K562 (cell line): ENCODE data around the gene PODN. TPM values are rescaled to one million over a fixed set of nuclear protein-coding genes. Genes with fewer than 3 reads are reported as not detected.

ENCODE experiments used
- ATAC-seq: fragments of 200-7000 bp; cut with Tn5 transposase; 3 replicates; pipeline ENCODE4 v1.9.1; 2020; ENCODE audit warnings: moderate library complexity
- BruUV-seq: library from RNA; stranded (reverse); fragments of 400-500 nt; replicated peaks from 2 replicates; lab custom pipeline; 2021; lab: Mats Ljungman, UMichigan
- CTCF ChIA-PET: fragments of 300-600 bp; formaldehyde crosslinking; extraction: SDS; loops from one replicate; lab custom pipeline; 2021; ENCODE audit warnings: low intra/inter-chr PET ratio; lab: Yijun Ruan, JAX
- POLR2A ChIA-PET: fragments of 300-600, 350-650 bp; sonication (Branson Sonifier 250); formaldehyde crosslinking; extraction: SDS; loops from one replicate; lab custom pipeline; 2021; ENCODE audit warnings: antibody characterized with exemption, inconsistent platforms; lab: Yijun Ruan, JAX
- DNase-seq, 4 experiments: peaks; one replicate each; pipeline versions ENCODE4 v3.0.0 to v3.0.0-alpha.2; 2011 to 2018; ENCODE audit warnings: low spot score in 3 of 4, mixed read lengths in 3 of 4; ENCODE audit errors: extremely low read depth in 1 of 4
- FAIRE-seq: peaks from 2 replicates; lab custom pipeline; 2011; peaks lifted over from hg19 to GRCh38; lab: Jason Lieb, UNC
- H2AFZ ChIP-seq: 2 replicates; pipeline ENCODE4 v1.6.0; 2011; ENCODE audit warnings: low read depth, low read length, control low read depth, inconsistent platforms
- H3K27ac ChIP-seq: fragments of 200-600 bp; 3 replicates; pipeline ENCODE4 v1.8.0; 2011; ENCODE audit warnings: low read depth, mild to moderate bottlenecking, control low read depth, inconsistent platforms, low read length, moderate library complexity, mixed read lengths; ENCODE audit errors: extremely low read depth
- H3K27me3 ChIP-seq, 2 experiments: fragments of 300-600 bp in 1 of 2; 2 replicates in 1 of 2; 3 replicates in 1 of 2; pipeline versions ENCODE4 v1.6.0 to v1.8.0; 2011; ENCODE audit warnings: inconsistent platforms in 2 of 2, low read length in 2 of 2, mild to moderate bottlenecking in 1 of 2, mixed read lengths in 1 of 2, moderate library complexity in 1 of 2; ENCODE audit not compliant: control insufficient read depth in 2 of 2, insufficient read depth in 2 of 2
- H3K36me3 ChIP-seq: fragments of 300-600 bp; 3 replicates; pipeline ENCODE4 v1.8.0; 2011; ENCODE audit warnings: mild to moderate bottlenecking, low read length, inconsistent platforms; ENCODE audit not compliant: control insufficient read depth, insufficient read depth
- H3K4me1 ChIP-seq, 2 experiments: fragments of 200-600 bp in 1 of 2; replicated peaks in 1 of 2; 2 replicates in 1 of 2; 3 replicates in 1 of 2; pipeline versions ENCODE4 v1.5.1 to v1.8.0; 2011; ENCODE audit warnings: inconsistent platforms in 2 of 2, low read length in 2 of 2, mild to moderate bottlenecking in 1 of 2, mixed read lengths in 1 of 2, moderate library complexity in 1 of 2; ENCODE audit not compliant: control insufficient read depth in 2 of 2, insufficient read depth in 2 of 2
- H3K4me2 ChIP-seq: 2 replicates; pipeline ENCODE4 v1.6.1; 2011; ENCODE audit warnings: low read length, control low read depth, inconsistent platforms, mixed read lengths; ENCODE audit not compliant: insufficient read depth
- H3K4me3 ChIP-seq: fragments of 200-600 bp; sonication (generic), shearing (Covaris generic); 2 replicates; pipeline ENCODE4 v1.5.1; 2016; ENCODE audit warnings: control low read depth, inconsistent platforms
- H3K79me2 ChIP-seq: fragments of 200-600 bp; 3 replicates; pipeline ENCODE4 v1.8.0; 2011; ENCODE audit warnings: low read length, inconsistent platforms; ENCODE audit not compliant: control insufficient read depth, insufficient read depth
- H3K9ac ChIP-seq, 2 experiments: 2 replicates each; pipeline versions ENCODE4 v1.6.0 to v1.6.1; 2011; ENCODE audit warnings: low read depth in 2 of 2, low read length in 2 of 2, control low read depth in 1 of 2, inconsistent platforms in 1 of 2, mild to moderate bottlenecking in 1 of 2, mixed read lengths in 1 of 2; ENCODE audit not compliant: insufficient read depth in 1 of 2
- H3K9me1 ChIP-seq: one replicate; pipeline ENCODE4 v1.6.0; 2011; ENCODE audit warnings: inconsistent platforms, mild to moderate bottlenecking, low read length, moderate library complexity; ENCODE audit not compliant: control insufficient read depth, insufficient read depth
- H3K9me3 ChIP-seq: replicated peaks from 2 replicates; pipeline ENCODE4 v1.5.1; 2011; ENCODE audit warnings: low read depth, low read length, inconsistent platforms; ENCODE audit not compliant: control insufficient read depth, insufficient read depth
- H4K20me1 ChIP-seq: replicated peaks from 2 replicates; pipeline ENCODE4 v1.6.1; 2011; ENCODE audit warnings: low read length, inconsistent platforms, mixed read lengths; ENCODE audit not compliant: control insufficient read depth, insufficient read depth
- GATA2 ChIP-seq: sonication (generic); formaldehyde crosslinking; IDR thresholded peaks from 2 replicates; pipeline ENCODE4 v1.4.0; 2020; ENCODE audit warnings: mild to moderate bottlenecking, missing genetic modification reagents
- KAT2B ChIP-seq: IDR thresholded peaks from one replicate; pipeline ENCODE4 v1.6.1; 2012; ENCODE audit warnings: low read depth, mild to moderate bottlenecking, control low read depth, inconsistent platforms, low read length, moderate library complexity
- MYNN ChIP-seq, 2 experiments: sonication (generic); formaldehyde crosslinking in 1 of 2; IDR thresholded peaks; 2 replicates each; pipeline versions ENCODE4 v1.5.0 to v1.6.1; 2016 to 2020; ENCODE audit warnings: antibody characterized with exemption in 1 of 2, missing genetic modification reagents in 1 of 2
- NCOR1 ChIP-seq: fragments of 450-650 bp; IDR thresholded peaks from 2 replicates; pipeline ENCODE4 v1.6.1; 2016; ENCODE audit warnings: mild to moderate bottlenecking, moderate library complexity
- SNIP1 ChIP-seq: fragments of 450-650 bp; IDR thresholded peaks from 2 replicates; pipeline ENCODE4 v1.7.1; 2017; ENCODE audit warnings: low read depth, mild to moderate bottlenecking
- TEAD4 ChIP-seq, 2 experiments: sonication (generic) in 1 of 2; formaldehyde crosslinking in 1 of 2; IDR thresholded peaks; 2 replicates each; pipeline versions ENCODE4 v1.6.1 to v1.8.0; 2012 to 2022; ENCODE audit warnings: borderline replicate concordance in 1 of 2, inconsistent platforms in 1 of 2, low read length in 1 of 2, mild to moderate bottlenecking in 1 of 2, missing genetic modification reagents in 1 of 2
- WGBS: fragments of 100-300 bp; shearing (Covaris generic); methylation state at CpG from one replicate; pipeline ENCODE4 v1.1.6; 2016; ENCODE audit warnings: low coverage, mixed read lengths; ENCODE audit not compliant: insufficient coverage; ENCODE audit errors: missing lambda C conversion rate; 5-methylcytosine and 5-hydroxymethylcytosine counted together
- in situ Hi-C: fragments of 300-500 bp; cut with MboI; formaldehyde crosslinking; loops from 4 replicates; pipeline ENCODE4 v1.15.0; 2018; ENCODE audit warnings: inconsistent platforms, mixed read lengths
- intact Hi-C: fragments of 100-400 bp; cut with micrococcal nuclease; formaldehyde crosslinking; loops from 2 replicates; pipeline ENCODE4 v1.14.2; 2022
- polyA plus RNA-seq, 8 experiments: library from polyadenylated mRNA; depleted of rRNA in 4 of 8; stranded (reverse) in 5 of 8; unstranded in 3 of 8; fragments of >200 nt; fragmentation: Nextera tagmentation in 2 of 8; fragmentation: Illumina TruSeq in 1 of 8; extraction: Ambion mirVana in 2 of 8; extraction: Trizol in 1 of 8; gene quantifications; 2 replicates each; pipeline versions ENCODE4 v1.2.1 to v1.2.3, GENCODE V29; 2011 to 2014; ENCODE audit warnings: inconsistent platforms in 1 of 8, missing spikeins in 1 of 8
- total RNA-seq, 7 experiments: library from RNA; depleted of rRNA in 6 of 7; stranded (reverse); fragments of >200 nt in 6 of 7; fragmentation: Illumina TruSeq in 2 of 7; extraction: Trizol in 2 of 7; gene quantifications; 2 replicates each; pipeline versions ENCODE4 v1.2.1 to v1.2.3, GENCODE V29; 2011 to 2021; ENCODE audit warnings: low replicate concordance in 1 of 7
- TF ChIP-seq, protein P1 (sequence below): conservative IDR thresholded peaks from 2 replicates; pipeline ENCODE4 v1.6.1; 2011; ENCODE audit warnings: low read depth, mild to moderate bottlenecking, low read length; ENCODE audit not compliant: control insufficient read depth

PODN gene
- total and polyA plus RNA-seq, 9 of the 15 experiments (the other 6 are each of a cell fraction or from before 2014, with no cell fraction given), result not detected

DNA sequence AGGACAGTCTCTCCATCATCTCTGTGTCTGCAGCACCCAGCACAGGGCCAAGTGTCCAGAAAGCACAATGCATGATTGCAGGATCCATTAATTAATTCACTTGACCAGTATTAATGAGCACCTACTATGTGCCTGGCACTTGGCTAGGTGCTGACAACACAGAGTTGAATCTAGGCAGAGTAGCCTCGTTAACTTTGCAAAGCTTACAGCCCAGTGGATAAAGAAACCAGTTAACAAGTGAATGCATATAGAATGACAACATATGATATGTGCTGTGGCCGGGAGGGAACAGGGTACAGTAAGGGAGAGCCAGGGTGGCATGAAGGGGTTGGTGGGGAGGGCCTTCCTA is 69.6 kb downstream of the PODN start:
- H3K27ac ChIP-seq, result no peak overlapping the region
- ATAC-seq (no peak), DNase-seq (no peak)
- no TSS peak for BruUV-seq
- H3K27me3 ChIP-seq, result peaks cover 10 to 38% of the 10 kb centered on the region in 2 experiments; a peak in 4 of 5 replicates
- peaks cover 0 to 9% of the 10 kb centered on the region in 2 experiments; a peak in 4 of 5 replicates for H3K4me1 ChIP-seq
- WGBS, result 0% methylated on average over 2 of the region's 2 CpGs
- TF ChIP-seq SNIP1 (no peak), KAT2B (no peak), NCOR1 (no peak), GATA2 (CRISPR knock-in tag) (no peak), TEAD4 (IDR thresholded peaks at IDR 0.05; ENCODE audit: low read length) (no peak), TEAD4 (CRISPR knock-in tag; IDR thresholded peaks at IDR 0.05; ENCODE audit: borderline replicate concordance) (no peak), MYNN (IDR thresholded peaks at IDR 0.05) (no peak), MYNN (CRISPR knock-in tag; IDR thresholded peaks at IDR 0.05) (no peak)
- TF ChIP-seq, protein P1, sequence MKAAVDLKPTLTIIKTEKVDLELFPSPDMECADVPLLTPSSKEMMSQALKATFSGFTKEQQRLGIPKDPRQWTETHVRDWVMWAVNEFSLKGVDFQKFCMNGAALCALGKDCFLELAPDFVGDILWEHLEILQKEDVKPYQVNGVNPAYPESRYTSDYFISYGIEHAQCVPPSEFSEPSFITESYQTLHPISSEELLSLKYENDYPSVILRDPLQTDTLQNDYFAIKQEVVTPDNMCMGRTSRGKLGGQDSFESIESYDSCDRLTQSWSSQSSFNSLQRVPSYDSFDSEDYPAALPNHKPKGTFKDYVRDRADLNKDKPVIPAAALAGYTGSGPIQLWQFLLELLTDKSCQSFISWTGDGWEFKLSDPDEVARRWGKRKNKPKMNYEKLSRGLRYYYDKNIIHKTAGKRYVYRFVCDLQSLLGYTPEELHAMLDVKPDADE, result no peak
- TF ChIP-seq, all 486 proteins: peak for 0
- ChIA-PET CTCF (no interaction called here), POLR2A (interaction anchor here (0.7 to 1.7 kb wide), 4 partner anchors 9 to 28 kb away, joined by 3 to 5 read pairs (median 4); no protein-coding TSS in a partner anchor)
- H3K4me2 ChIP-seq, result no peak overlapping the region
- H4K20me1 ChIP-seq, result no peaks in the 10 kb centered on the region
- no peaks in the 10 kb centered on the region for H3K36me3 ChIP-seq
- H3K9me3 ChIP-seq, result no peaks in the 10 kb centered on the region
- H3K9me1 ChIP-seq, result no peaks in the 10 kb centered on the region
- no peak overlapping the region for H2AFZ ChIP-seq
- intact Hi-C loops (no loop called here), in situ Hi-C loops (no loop called here)
- no peak overlapping the region for H3K9ac ChIP-seq
- no peak overlapping the region for H3K4me3 ChIP-seq
- FAIRE-seq, result no peak
- H3K79me2 ChIP-seq, result no peaks in the 10 kb centered on the region
